ENCODE results near the gene LAMC3.

LAMC3 gene

GRCh38 chr9:131076347-131077195 is 67.6 kb downstream of the LAMC3 start:
- DNase-seq (ENCODE audit: low read depth) = no peak

GRCh38 chr9:131078427-131079366 is 69.7 kb downstream of the LAMC3 start:
- DNase-seq (ENCODE audit: low read depth) = no peak

GRCh38 chr9:131080589-131080988 is 71.6 kb downstream of the LAMC3 start:
- no peak for DNase-seq (ENCODE audit: low read depth)

- DNase-seq (ENCODE audit: low read depth) = no peak
Observed at GRCh38 chr9:131081868-131082267, 72.9 kb downstream of the LAMC3 start.

- no peak for DNase-seq (ENCODE audit: low read depth)
Observed at GRCh38 chr9:131082774-131083512, 74.0 kb downstream of the LAMC3 start.

GRCh38 chr9:131084661-131085369 is 75.8 kb downstream of the LAMC3 start:
- DNase-seq (ENCODE audit: low read depth) = no peak

- no peak for DNase-seq (ENCODE audit: low read depth)
Observed at GRCh38 chr9:131085370-131086122, 76.6 kb downstream of the LAMC3 start.

- DNase-seq (ENCODE audit: low read depth) = no peak
Observed at GRCh38 chr9:131087354-131087893, 78.5 kb downstream of the LAMC3 start.

- no peak for DNase-seq (ENCODE audit: low read depth)
Observed at GRCh38 chr9:131090025-131090787, 81.2 kb downstream of the LAMC3 start.

GRCh38 chr9:131091352-131091992 is 82.5 kb downstream of the LAMC3 start:
- no peak for DNase-seq (ENCODE audit: low read depth)

- DNase-seq (ENCODE audit: low read depth) = no peak
Observed at GRCh38 chr9:131092030-131092429, 83.1 kb downstream of the LAMC3 start.

- no peak for DNase-seq (ENCODE audit: low read depth)
Observed at GRCh38 chr9:131092548-131093440, 83.8 kb downstream of the LAMC3 start.

- DNase-seq (ENCODE audit: low read depth) = no peak
Observed at GRCh38 chr9:131094015-131094414, 85.0 kb downstream of the LAMC3 start.

GRCh38 chr9:131094622-131095021 is 85.6 kb downstream of the LAMC3 start:
- peak; percentile 6 for DNase-seq (ENCODE audit: low read depth)

GRCh38 chr9:131095666-131096268 is 86.8 kb downstream of the LAMC3 start:
- DNase-seq (ENCODE audit: low read depth) = no peak

GRCh38 chr9:131096269-131097125 is 87.5 kb downstream of the LAMC3 start, which contains the start of gene AIF1L:
Gene AIF1L (plus strand): TSS chr9:131096531. CDS start chr9:131096630, 99 bp downstream.
- DNase-seq (ENCODE audit: low read depth) = no peak

All from non-pigmented ciliary epithelial cell (primary cell).